Neural cell (in vitro differentiated cells): ENCODE results near the gene NARF.

Source experiments
- CTCF ChIP-seq: fragments of 450-650 bp; IDR thresholded peaks from 2 replicates; pipeline ENCODE4 v1.5.1; 2014; ENCODE audit warnings: antibody characterized with exemption, mild to moderate bottlenecking, moderate library complexity; ENCODE audit not compliant: poor library complexity, severe bottlenecking
- TAF1 ChIP-seq: IDR thresholded peaks from 2 replicates; pipeline ENCODE4 v1.6.1; 2012; ENCODE audit warnings: low read depth

DNA sequence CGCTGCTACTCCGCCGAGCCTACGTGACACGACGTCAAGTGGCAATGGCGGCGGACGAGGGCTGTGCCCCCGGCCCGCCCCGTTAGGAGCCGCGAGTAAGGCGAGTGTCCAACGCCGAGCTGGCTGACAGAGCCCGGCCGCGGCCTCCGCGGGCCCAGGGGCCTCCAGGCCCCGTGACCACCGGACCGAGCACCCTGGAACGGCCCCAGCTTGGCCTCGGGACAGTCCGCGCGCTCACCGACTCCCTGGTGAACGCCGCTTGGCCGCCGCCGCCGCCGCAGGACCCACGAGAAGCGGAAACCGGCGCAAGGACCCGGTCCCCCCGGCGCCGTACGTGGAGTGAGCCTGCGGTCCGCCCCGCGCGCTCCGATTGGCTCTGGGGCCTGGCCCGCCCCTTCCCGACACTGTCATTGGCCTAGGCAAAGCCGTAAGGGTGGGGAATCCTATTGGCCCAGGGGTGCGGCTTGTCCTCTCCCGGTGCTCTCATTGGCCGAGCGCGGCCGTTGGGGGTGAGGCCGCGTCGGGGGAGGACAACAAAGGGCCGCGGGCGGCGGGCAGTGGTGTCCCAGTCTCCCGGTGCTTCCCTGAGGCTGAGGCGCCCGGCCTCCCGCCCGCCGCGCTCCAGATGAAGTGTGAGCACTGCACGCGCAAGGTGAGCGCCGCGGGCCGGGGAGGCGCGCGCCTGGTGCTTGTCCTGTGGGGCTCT, at the start of gene NARF:
- TF ChIP-seq CTCF (peak; percentile 20), TAF1 (peak; percentile 85)
